Stimulated activated naive CD8-positive, alpha-beta T cell treated with anti-CD3 and anti-CD28 coated beads, Interleukin-15, Interleukin-2, amounts not matched to agents 100 U/mL and 50 U/mL, for 24 hours (primary cell): ENCODE results near the gene PCDH19.
"Not testable (repeated sequence)": the region's sequence is repeated elsewhere in the genome, so short reads cannot be mapped to it uniquely, and the experiment has no call there.

ENCODE experiments used
- ATAC-seq: fragments of 150-1000 bp; cut with Tn5 transposase; one replicate; pipeline ENCODE4 v1.10.0; 2021
- DNase-seq: peaks from one replicate; pipeline ENCODE4 v3.0.0; 2021

The PCDH19 gene

GRCh38 chrX:100409610-100410590, at the start of gene PCDH19:
TSS of gene PCDH19 (minus strand) at chrX:100410273. CDS start at chrX:100408597, 1,676 bp downstream.
- DNase-seq (peak; percentile 33), ATAC-seq (peak; percentile 28)

- ATAC-seq (no peak), DNase-seq (no peak)
Observed at GRCh38 chrX:100449696-100450608, 39.9 kb upstream of the PCDH19 start.

- no peak for ATAC-seq
- peak; percentile 11 for DNase-seq
Observed at GRCh38 chrX:100447655-100448397, 37.8 kb upstream of the PCDH19 start.

- ATAC-seq (no peak), DNase-seq (no peak)
Observed at GRCh38 chrX:100445593-100445992, 35.5 kb upstream of the PCDH19 start.

GRCh38 chrX:100441321-100441720, 31.2 kb upstream of the PCDH19 start:
- not testable (repeated sequence) for ATAC-seq, DNase-seq

- ATAC-seq (no peak), DNase-seq (no peak)
Observed at GRCh38 chrX:100440006-100440405, 29.9 kb upstream of the PCDH19 start.

GRCh38 chrX:100435726-100436125, 25.7 kb upstream of the PCDH19 start:
- ATAC-seq = no peak
- no peak for DNase-seq

- no peak for DNase-seq
- ATAC-seq = no peak
Observed at GRCh38 chrX:100424012-100424411, 13.9 kb upstream of the PCDH19 start.

- DNase-seq (no peak), ATAC-seq (no peak)
Observed at GRCh38 chrX:100418556-100418955, 8.5 kb upstream of the PCDH19 start.

- DNase-seq (no peak), ATAC-seq (no peak)
Observed at GRCh38 chrX:100417681-100418080, 7.6 kb upstream of the PCDH19 start.

GRCh38 chrX:100413229-100413628, 3.2 kb upstream of the PCDH19 start:
- DNase-seq (no peak), ATAC-seq (no peak)

- DNase-seq (no peak), ATAC-seq (no peak)
Observed at GRCh38 chrX:100411802-100412715, 2.0 kb upstream of the PCDH19 start.

GRCh38 chrX:100410901-100411801, 1.1 kb upstream of the PCDH19 start:
- ATAC-seq (no peak), DNase-seq (no peak)

- DNase-seq = no peak
Observed at GRCh38 chrX:100408713-100409609, 1.1 kb downstream of the PCDH19 start.

GRCh38 chrX:100407784-100408712, 2.0 kb downstream of the PCDH19 start:
- ATAC-seq (no peak), DNase-seq (no peak)

More at GRCh38 chrX:100408713-100409609, 1.1 kb downstream of the PCDH19 start:
- ATAC-seq = no peak

GRCh38 chrX:100407147-100407783, 2.8 kb downstream of the PCDH19 start:
- DNase-seq (no peak), ATAC-seq (no peak)

- no peak for ATAC-seq
- DNase-seq = no peak
Observed at GRCh38 chrX:100405424-100405823, 4.6 kb downstream of the PCDH19 start.
